Body of pancreas (tissue), 4 donors: ENCODE data around the gene WIPI1.

Experiments
- CTCF ChIP-seq, 7 experiments: fragments of 450-650 bp in 4 of 7; fragments of 200-600 bp in 3 of 7; sonication (generic) in 3 of 7; IDR thresholded peaks; one replicate each; pipeline ENCODE4 v1.5.1; 2016 to 2019; ENCODE audit warnings: antibody characterized with exemption in 7 of 7
- POLR2A ChIP-seq, 3 donors: fragments of 450-650 bp; IDR thresholded peaks; one replicate each; pipeline ENCODE4 v1.6.1; 2016; ENCODE audit warnings: antibody characterized with exemption in 3 of 3, mild to moderate bottlenecking in 2 of 3

GRCh38 chr17:68437979-68438822 lies 19.1 kb downstream of the WIPI1 start:
- TF ChIP-seq CTCF (IDR thresholded peaks at IDR 0.05) (no peak), POLR2A (IDR thresholded peaks at IDR 0.05) (no peak)
